ENCODE data around the gene HIBCH.

- no peak for TF ChIP-seq ZNF274 (IDR thresholded peaks at IDR 0.05; ENCODE audit: low read depth, low read length)
- TF ChIP-seq YY1 (IDR thresholded peaks at IDR 0.05; ENCODE audit: insufficient read depth, insufficient read length): no peak
- no peak for TF ChIP-seq SUZ12 (IDR thresholded peaks at IDR 0.05; ENCODE audit: extremely low read depth, insufficient read depth, insufficient read length)
These were observed 34.5 kb upstream of the HIBCH start for GRCh38 chr2:190354003-190354690.
